GM20000 (cell line): ENCODE measurements around the gene C12orf43.

Source experiments
- DNase-seq: peaks from one replicate; pipeline ENCODE4 v3.0.0; 2012; ENCODE audit warnings: low spot score
- TF ChIP-seq, protein P1 (sequence below): IDR thresholded peaks from 2 replicates; pipeline ENCODE4 v1.5.1; 2012; ENCODE audit warnings: mild to moderate bottlenecking, control low read depth; ENCODE audit errors: extremely low read depth, missing control alignments

The C12orf43 gene

DNA sequence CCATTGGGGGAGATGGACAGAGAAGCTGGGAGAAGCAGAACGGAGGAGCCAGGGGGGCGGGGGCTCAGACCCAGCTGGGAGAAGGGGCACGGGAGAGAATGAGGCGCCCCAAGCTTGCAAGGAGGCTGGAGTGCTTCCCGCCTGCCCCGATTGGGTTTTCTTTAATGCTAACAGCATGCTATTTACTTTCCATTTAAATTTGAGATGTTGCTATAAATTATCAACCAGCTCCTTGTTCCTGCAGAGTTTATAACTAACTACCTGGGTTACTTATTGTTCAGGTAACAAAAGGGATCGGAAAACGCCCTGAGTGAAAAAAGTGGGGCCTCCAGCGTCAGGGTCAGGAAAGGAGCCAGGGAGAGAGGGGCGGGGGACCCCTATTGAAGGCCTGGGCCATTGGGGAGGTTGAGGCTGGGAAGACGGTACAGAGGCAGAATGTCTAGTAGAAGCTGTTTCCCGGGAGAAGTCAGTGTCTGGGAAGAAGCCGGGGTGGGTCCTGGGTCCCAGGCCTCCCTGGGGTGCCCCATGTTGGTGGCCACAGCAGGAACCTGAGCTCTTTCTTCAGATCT, 35.4 kb downstream of the C12orf43 start:
- TF ChIP-seq, protein P1, sequence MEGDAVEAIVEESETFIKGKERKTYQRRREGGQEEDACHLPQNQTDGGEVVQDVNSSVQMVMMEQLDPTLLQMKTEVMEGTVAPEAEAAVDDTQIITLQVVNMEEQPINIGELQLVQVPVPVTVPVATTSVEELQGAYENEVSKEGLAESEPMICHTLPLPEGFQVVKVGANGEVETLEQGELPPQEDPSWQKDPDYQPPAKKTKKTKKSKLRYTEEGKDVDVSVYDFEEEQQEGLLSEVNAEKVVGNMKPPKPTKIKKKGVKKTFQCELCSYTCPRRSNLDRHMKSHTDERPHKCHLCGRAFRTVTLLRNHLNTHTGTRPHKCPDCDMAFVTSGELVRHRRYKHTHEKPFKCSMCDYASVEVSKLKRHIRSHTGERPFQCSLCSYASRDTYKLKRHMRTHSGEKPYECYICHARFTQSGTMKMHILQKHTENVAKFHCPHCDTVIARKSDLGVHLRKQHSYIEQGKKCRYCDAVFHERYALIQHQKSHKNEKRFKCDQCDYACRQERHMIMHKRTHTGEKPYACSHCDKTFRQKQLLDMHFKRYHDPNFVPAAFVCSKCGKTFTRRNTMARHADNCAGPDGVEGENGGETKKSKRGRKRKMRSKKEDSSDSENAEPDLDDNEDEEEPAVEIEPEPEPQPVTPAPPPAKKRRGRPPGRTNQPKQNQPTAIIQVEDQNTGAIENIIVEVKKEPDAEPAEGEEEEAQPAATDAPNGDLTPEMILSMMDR = no peak
- no peak for DNase-seq

DNA sequence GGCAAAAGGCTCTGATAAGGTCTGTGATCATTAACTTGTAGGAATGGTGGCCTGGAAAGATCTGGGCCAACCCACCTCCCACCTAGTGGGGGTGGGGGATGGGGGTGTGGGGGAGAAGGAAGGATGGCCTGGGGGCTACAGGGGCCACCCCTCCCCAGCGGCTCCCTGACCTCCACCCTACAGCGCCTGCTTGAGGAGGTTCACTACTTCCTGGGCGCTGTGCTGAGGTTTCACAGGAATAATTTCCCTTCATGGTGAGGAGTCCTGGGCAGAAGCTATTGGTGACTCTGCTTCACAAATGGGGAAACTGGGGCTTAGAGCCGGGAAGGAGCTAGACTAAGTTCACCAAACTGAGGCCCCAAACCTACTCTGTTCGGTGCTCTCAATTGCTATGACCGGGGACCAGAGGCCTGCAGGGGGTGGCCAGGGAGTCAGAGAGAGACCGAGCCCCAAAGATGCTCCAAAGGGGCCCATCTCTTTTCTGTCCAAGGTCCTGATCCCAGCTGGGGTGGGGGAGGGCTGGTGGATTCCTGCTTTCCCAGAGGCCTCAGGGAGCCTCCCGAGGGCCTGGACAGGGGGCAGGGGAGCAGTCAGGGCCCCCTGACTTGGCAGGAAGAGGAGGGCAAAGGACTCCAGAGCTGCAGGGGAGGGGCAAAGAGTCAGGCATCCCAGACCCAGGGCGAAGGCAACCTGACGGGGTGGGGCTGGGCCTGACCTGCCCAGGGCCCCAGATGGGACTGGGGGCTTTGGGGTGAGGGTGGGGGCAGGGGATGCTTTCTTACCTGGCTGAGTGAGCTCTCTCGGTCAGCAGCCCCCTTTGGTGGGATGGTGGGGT, 36.2 kb downstream of the C12orf43 start:
- TF ChIP-seq, protein P1 = no peak

DNA sequence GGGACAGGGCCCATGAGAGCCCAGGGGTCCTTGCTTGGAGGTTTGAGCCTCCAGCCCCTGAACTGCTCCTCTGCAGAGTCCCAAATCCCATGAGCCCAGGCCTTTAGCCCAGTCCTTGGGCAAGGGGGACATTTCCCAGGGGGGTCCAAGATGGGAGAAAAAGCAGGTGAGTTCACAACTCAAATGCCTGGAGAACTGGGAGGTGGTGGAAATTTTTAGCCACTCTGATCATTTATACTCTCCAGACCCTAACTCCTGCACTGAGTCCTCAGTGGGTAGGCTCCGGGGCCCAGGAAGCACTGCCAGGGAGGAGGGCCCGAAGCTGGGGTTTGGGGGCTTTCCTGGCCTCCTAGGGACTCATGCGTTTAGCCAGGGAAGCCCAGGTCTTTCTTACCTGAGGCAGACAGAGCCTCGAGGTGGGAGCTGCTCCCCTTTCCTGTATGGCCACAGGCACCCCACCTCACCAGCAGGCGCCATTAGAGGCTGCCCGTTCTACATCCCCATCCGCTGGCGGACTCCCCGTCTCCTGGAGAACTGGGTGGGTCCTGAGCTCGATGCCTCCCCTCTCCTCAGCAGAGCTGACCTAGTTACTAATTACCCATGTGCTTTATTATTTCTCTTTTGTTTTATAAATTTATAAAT, 36.9 kb downstream of the C12orf43 start:
- no peak for DNase-seq
- TF ChIP-seq, protein P1 = no peak

More for the DNA sequence above, 36.2 kb downstream of the C12orf43 start:
- DNase-seq = no peak

DNA sequence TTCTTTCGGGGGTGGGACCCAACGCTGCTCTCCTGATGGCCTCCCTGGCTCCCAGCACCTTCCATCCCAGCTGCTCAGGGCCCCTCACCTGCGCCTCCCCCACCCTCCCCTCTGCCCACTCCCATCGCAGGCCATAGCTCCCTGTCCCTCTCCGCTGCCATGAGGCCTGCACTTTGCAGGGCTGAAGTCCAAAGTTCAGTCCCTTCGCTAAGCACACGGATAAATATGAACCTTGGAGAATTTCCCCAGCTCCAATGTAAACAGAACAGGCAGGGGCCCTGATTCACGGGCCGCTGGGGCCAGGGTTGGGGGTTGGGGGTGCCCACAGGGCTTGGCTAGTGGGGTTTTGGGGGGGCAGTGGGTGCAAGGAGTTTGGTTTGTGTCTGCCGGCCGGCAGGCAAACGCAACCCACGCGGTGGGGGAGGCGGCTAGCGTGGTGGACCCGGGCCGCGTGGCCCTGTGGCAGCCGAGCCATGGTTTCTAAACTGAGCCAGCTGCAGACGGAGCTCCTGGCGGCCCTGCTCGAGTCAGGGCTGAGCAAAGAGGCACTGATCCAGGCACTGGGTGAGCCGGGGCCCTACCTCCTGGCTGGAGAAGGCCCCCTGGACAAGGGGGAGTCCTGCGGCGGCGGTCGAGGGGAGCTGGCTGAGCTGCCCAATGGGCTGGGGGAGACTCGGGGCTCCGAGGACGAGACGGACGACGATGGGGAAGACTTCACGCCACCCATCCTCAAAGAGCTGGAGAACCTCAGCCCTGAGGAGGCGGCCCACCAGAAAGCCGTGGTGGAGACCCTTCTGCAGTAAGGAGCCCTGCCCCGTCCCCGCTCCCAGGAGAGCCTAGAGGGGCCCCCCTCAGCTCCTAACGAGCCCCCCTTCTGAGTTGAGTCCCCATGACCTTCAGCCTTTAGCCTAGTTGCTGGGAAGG, 37.7 kb downstream of the C12orf43 start, which contains the start of gene HNF1A:
Gene HNF1A, plus strand, starts transcription at position 248 of the 924 bp plus-strand sequence. Its CDS starts 226 bp downstream, at position 474.
- TF ChIP-seq, protein P1 = no peak
- no peak for DNase-seq

DNA sequence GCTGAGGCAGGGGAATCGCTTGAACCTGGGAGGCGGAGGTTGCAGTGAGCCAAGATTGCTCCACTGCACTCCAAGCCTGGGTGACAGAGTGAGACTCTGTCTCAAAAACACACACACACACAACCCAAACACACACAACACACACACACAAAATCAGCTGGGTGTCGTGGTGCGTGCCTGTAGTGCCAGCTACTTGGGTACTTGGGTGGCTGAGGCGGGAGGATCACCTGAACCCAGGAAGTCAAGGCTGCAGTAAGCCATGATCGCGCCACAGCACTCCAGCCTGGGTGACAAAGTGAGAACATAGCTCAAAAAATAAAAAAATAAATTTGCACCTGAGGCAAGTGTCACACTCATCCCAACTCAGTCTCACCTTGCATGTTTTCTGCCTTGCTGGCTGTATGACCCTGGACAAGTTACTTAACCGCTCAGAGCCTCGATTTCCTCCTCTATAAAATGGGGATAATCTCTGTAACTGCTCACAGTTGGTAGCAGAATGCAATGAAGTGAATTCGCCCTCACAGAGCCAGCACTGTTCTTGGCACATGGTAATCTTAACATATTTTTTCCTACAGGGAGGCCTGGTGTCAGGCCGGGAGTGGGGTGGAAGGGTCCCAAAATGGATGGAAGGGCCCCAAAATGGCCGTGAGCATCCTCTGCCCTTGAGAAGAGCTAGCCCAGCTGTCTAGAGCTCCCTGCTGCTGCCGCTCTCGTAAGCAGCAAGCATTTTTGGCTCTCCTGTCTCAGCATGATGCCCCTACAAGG, 38.6 kb downstream of the C12orf43 start:
- TF ChIP-seq, protein P1 = no peak
- DNase-seq = no peak

DNA sequence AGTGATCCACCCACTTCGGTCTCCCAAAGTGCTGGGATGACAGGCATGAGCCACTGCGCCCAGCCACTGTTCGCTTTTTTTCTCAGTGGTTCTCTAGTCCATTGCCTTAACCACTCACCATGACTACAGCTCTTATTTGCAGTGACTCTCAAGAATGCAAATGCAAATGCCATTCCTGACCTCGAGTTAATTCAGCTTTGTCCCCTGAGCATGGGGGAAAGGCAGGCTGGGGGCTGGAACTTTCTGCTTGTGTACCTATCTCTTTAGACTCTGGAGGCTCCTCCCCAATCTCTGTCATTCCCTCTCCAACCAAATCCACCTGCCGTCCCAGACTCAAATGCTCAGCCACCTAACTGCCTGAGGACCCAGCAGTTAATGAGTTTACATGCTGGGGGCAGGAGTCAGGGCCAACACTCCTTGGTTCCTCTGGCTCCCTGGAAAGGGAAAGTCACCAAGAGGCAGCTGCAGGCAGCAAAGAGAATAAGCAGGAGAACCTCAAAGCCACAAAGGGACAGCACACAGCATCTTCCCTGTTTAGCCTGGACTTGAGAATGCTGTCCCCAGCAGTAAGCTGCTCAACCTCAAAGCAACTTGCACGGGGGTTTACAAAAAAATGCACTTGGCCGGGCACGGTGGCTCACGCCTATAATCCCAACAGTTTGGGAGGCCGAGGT, 43.3 kb downstream of the C12orf43 start:
- TF ChIP-seq, protein P1 = no peak
- no peak for DNase-seq
